PC-9 (cell line): Measurements from ENCODE around the gene GRIA1.

Experiments
- CTCF ChIP-seq: fragments of 200-600 bp; sonication (generic); conservative IDR thresholded peaks from 2 replicates; pipeline ENCODE4 v1.6.1; 2017; ENCODE audit warnings: mixed run types, antibody characterized with exemption, mild to moderate bottlenecking, moderate library complexity
- EZH2 ChIP-seq: fragments of 200-600 bp; sonication (generic); IDR thresholded peaks from 2 replicates; pipeline ENCODE4 v1.8.0; 2017; ENCODE audit warnings: antibody characterized with exemption, low read depth

DNA sequence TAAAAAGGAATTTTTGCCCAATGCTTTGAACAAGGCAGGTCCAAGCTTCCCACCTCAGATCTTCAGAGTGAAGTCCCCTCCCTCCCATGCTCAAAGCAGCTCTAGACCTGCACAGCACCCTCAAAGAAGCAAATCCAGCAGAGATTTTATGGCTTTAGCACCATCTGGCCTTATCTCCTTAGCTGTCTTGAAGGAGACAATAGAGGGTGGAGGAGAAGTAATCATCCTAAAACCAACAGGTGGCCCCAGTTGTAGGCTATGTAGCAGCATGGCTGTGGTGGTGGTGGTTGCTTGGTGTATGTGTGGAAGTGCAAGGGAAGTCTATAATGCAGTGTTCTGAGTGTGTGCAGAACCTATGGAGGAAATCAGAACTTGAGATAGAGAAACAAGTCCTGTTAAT, 140.1 kb downstream of the GRIA1 start:
- TF ChIP-seq EZH2 (no peak), CTCF (no peak)
